Measurements from ENCODE around the gene INPP5J.
"Not testable (repeated sequence)": the region's sequence is repeated elsewhere in the genome, so short reads cannot be mapped to it uniquely, and the experiment has no call there.

INPP5J gene

GRCh38 chr22:31122532-31123291, at the start of gene INPP5J:
TSS of gene INPP5J (plus strand) at chr22:31122966. CDS start at chr22:31123015, 49 bp downstream.
- Mint-ChIP-seq H3K9me3 (no peaks in the 10 kb centered on the region), H3K4me1 (no peaks in the 10 kb centered on the region), H3K36me3 (no peaks in the 10 kb centered on the region), H3K27me3 (no peaks in the 10 kb centered on the region), H3K4me3 (no peak within 1 kb of the TSS), H3K27ac (no peak within 1 kb of the TSS)

- not testable (repeated sequence) for H3K4me3 Mint-ChIP-seq, H3K36me3 Mint-ChIP-seq, H3K27ac Mint-ChIP-seq
These were observed 49.6 kb upstream of the INPP5J start for GRCh38 chr22:31073125-31073524.

GRCh38 chr22:31073545-31074145, 49.1 kb upstream of the INPP5J start:
- H3K27me3 Mint-ChIP-seq, H3K4me3 Mint-ChIP-seq, H3K4me1 Mint-ChIP-seq, H3K36me3 Mint-ChIP-seq, H3K27ac Mint-ChIP-seq, H3K9me3 Mint-ChIP-seq: not testable (repeated sequence)

More at GRCh38 chr22:31073125-31073524, 49.6 kb upstream of the INPP5J start:
- not testable (repeated sequence) for H3K4me1 Mint-ChIP-seq, H3K9me3 Mint-ChIP-seq, H3K27me3 Mint-ChIP-seq

- H3K9me3 Mint-ChIP-seq, result no peaks in the 10 kb centered on the region
- no peaks in the 10 kb centered on the region for H3K4me1 Mint-ChIP-seq
- no peak overlapping the region for H3K4me3 Mint-ChIP-seq
- no peaks in the 10 kb centered on the region for H3K36me3 Mint-ChIP-seq
- no peak overlapping the region for H3K27ac Mint-ChIP-seq
- H3K27me3 Mint-ChIP-seq, result no peaks in the 10 kb centered on the region
These were observed 46.8 kb upstream of the INPP5J start for GRCh38 chr22:31075961-31076360.

GRCh38 chr22:31077681-31078080, 45.1 kb upstream of the INPP5J start:
- Mint-ChIP-seq H3K27me3 (no peaks in the 10 kb centered on the region), H3K4me3 (no peak overlapping the region), H3K4me1 (peaks cover 14% of the 10 kb centered on the region), H3K27ac (peak overlapping the region; percentile 35), H3K9me3 (no peaks in the 10 kb centered on the region), H3K36me3 (no peaks in the 10 kb centered on the region)

- peaks cover 21% of the 10 kb centered on the region for H3K4me1 Mint-ChIP-seq
- not testable (repeated sequence) for H3K27ac Mint-ChIP-seq, H3K27me3 Mint-ChIP-seq, H3K9me3 Mint-ChIP-seq, H3K36me3 Mint-ChIP-seq, H3K4me3 Mint-ChIP-seq
These were observed 44.4 kb upstream of the INPP5J start for GRCh38 chr22:31078389-31078788.

GRCh38 chr22:31079095-31079642, 43.6 kb upstream of the INPP5J start:
- Mint-ChIP-seq H3K4me3 (no peak overlapping the region), H3K9me3 (no peaks in the 10 kb centered on the region)

GRCh38 chr22:31080164-31080847, 42.5 kb upstream of the INPP5J start:
- no peaks in the 10 kb centered on the region for H3K9me3 Mint-ChIP-seq

More at GRCh38 chr22:31079095-31079642, 43.6 kb upstream of the INPP5J start:
- Mint-ChIP-seq H3K27me3 (no peaks in the 10 kb centered on the region), H3K27ac (no peak overlapping the region), H3K4me1 (peaks cover 28% of the 10 kb centered on the region), H3K36me3 (no peaks in the 10 kb centered on the region)

GRCh38 chr22:31080848-31081649, 41.7 kb upstream of the INPP5J start, which contains the start of gene SMTN:
TSS of gene SMTN (plus strand) at chr22:31081318. CDS start at chr22:31083259, 1,941 bp downstream.
- H3K4me1 Mint-ChIP-seq, result peaks cover 28% of the 10 kb centered on the region
- H3K27ac Mint-ChIP-seq, result peak within 1 kb of the TSS; percentile 74
- H3K36me3 Mint-ChIP-seq, result no peaks in the 10 kb centered on the region
- peak within 1 kb of the TSS; percentile 87 for H3K4me3 Mint-ChIP-seq
- no peaks in the 10 kb centered on the region for H3K9me3 Mint-ChIP-seq
- H3K27me3 Mint-ChIP-seq, result no peaks in the 10 kb centered on the region

More at GRCh38 chr22:31080164-31080847, 42.5 kb upstream of the INPP5J start:
- Mint-ChIP-seq H3K36me3 (no peaks in the 10 kb centered on the region), H3K4me1 (peaks cover 28% of the 10 kb centered on the region), H3K27me3 (no peaks in the 10 kb centered on the region), H3K27ac (no peak overlapping the region), H3K4me3 (peak overlapping the region; percentile 87)

GRCh38 chr22:31081963-31082605, 40.7 kb upstream of the INPP5J start:
- Mint-ChIP-seq H3K9me3 (no peaks in the 10 kb centered on the region), H3K4me1 (peaks cover 28% of the 10 kb centered on the region), H3K27ac (peak overlapping the region; percentile 27), H3K4me3 (peak overlapping the region; percentile 87), H3K36me3 (no peaks in the 10 kb centered on the region), H3K27me3 (no peaks in the 10 kb centered on the region)

GRCh38 chr22:31082606-31083376, 40.0 kb upstream of the INPP5J start:
- Mint-ChIP-seq H3K27ac (peak overlapping the region; percentile 23), H3K36me3 (no peaks in the 10 kb centered on the region), H3K27me3 (no peaks in the 10 kb centered on the region), H3K9me3 (no peaks in the 10 kb centered on the region), H3K4me1 (peaks cover 28% of the 10 kb centered on the region), H3K4me3 (peak overlapping the region; percentile 87)

GRCh38 chr22:31083377-31083768, 39.4 kb upstream of the INPP5J start:
- Mint-ChIP-seq H3K9me3 (no peaks in the 10 kb centered on the region), H3K27me3 (no peaks in the 10 kb centered on the region), H3K36me3 (no peaks in the 10 kb centered on the region), H3K4me1 (peaks cover 28% of the 10 kb centered on the region), H3K27ac (peak overlapping the region; percentile 30), H3K4me3 (peak overlapping the region; percentile 94)

- no peaks in the 10 kb centered on the region for H3K27me3 Mint-ChIP-seq
- no peaks in the 10 kb centered on the region for H3K36me3 Mint-ChIP-seq
- no peaks in the 10 kb centered on the region for H3K9me3 Mint-ChIP-seq
- peak overlapping the region; percentile 89 for H3K27ac Mint-ChIP-seq
- H3K4me3 Mint-ChIP-seq, result peak overlapping the region; percentile 94
- H3K4me1 Mint-ChIP-seq, result peaks cover 28% of the 10 kb centered on the region
These were observed 38.6 kb upstream of the INPP5J start for GRCh38 chr22:31083923-31084810.
